ENCODE data around the gene MYO7A. TPM values are rescaled to one million over a fixed set of nuclear protein-coding genes. Genes with fewer than 3 reads are reported as not detected.

Gene MYO7A
- total and polyA plus RNA-seq, 2 donors (not counting 1 experiment from before 2014, with no cell fraction given): 0.03 to 0.07 TPM

DNA sequence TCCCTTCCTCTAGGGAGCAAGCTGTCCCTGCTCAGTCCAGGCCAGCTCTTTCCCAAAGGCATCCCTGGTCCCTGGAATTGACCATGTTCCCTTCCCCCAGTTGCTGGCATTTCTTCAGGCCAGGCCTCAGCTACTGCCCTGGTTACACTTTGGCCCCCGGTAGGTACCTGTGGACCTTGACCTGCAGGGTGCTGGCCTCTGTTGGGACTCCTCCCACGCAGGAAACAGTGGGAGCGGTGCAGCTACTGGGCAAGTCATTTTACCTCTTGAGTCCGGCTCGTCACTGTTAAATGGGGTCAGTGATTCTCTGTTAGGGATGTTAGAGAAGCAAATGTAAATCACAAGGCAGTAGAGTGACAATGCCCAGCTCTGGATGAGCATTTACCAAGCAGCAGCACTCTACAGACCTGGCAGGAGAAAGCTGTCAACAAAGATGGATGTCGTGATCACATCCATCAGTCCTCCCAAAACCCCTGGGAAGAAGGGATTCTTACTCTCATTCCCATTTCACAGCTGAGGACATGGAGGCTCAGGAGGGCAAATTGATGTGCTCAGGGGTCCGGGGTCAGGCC is 16.9 kb downstream of the MYO7A start:
- H3K4me1 Mint-ChIP-seq: peaks cover 7% of the 10 kb centered on the region
- no peaks in the 10 kb centered on the region for H3K36me3 ChIP-seq (replicated peaks in 1 of 2; ENCODE audit: control extremely low read depth in 1 of 2, control insufficient read depth in 1 of 2, extremely low read depth in 1 of 2, insufficient read depth in 2 of 2, low read length in 1 of 2)
- H3K27me3 ChIP-seq (replicated peaks in 1 of 4; ENCODE audit: control extremely low read depth in 1 of 4, control insufficient read depth in 3 of 4, insufficient read depth in 4 of 4, low read length in 3 of 4): peaks cover 0 to 11% (median 3%) of the 10 kb centered on the region in 4 experiments
- peaks cover 14% of the 10 kb centered on the region for H3K27me3 Mint-ChIP-seq
- H3K4me3 Mint-ChIP-seq: no peak overlapping the region
- no peaks in the 10 kb centered on the region for H3K9me3 Mint-ChIP-seq (ENCODE audit: insufficient read depth)
- H3K9me3 ChIP-seq (ENCODE audit: control extremely low read depth in 1 of 3, control insufficient read depth in 2 of 3, insufficient read depth in 1 of 3, low read length in 2 of 3): no peaks in the 10 kb centered on the region
- intact Hi-C loops (cut with micrococcal nuclease): no loop called here
- no peak overlapping the region for H2AFZ ChIP-seq (ENCODE audit: insufficient read depth, low read depth, low read length, poor library complexity, severe bottlenecking)
- H3K9ac ChIP-seq (ENCODE audit: low read length): no peak overlapping the region
- peaks cover 0 to 9% of the 10 kb centered on the region in 2 donors for H3K4me1 ChIP-seq (ENCODE audit: control insufficient read depth in 2 of 2, insufficient read depth in 2 of 2, low read length in 2 of 2)
- TF ChIP-seq EZH2 (IDR thresholded peaks at IDR 0.05; ENCODE audit: borderline replicate concordance, insufficient read depth, low read depth, low read length, poor library complexity, severe bottlenecking): no peak
- no peak for TF ChIP-seq CTCF (IDR thresholded peaks at IDR 0.05)
- H3K79me2 ChIP-seq (ENCODE audit: control insufficient read depth, insufficient read depth, low read length): no peaks in the 10 kb centered on the region
- ChIA-PET CTCF (interaction anchor here (1.0 kb wide), 1 partner anchor 18 kb away, joined by 3 read pairs; no protein-coding TSS in a partner anchor), POLR2A (no interaction called here)
- ATAC-seq (ENCODE audit: low read depth): no peak
- no peak for DNase-seq
- no peaks in the 10 kb centered on the region for H4K20me1 ChIP-seq (ENCODE audit: control insufficient read depth, insufficient read depth, low read length, poor library complexity, severe bottlenecking)
- 96% methylated on average over 6 of the region's 7 CpGs for WGBS (ENCODE audit: insufficient coverage)
- no peak overlapping the region for H3K27ac ChIP-seq (ENCODE audit: low read length in 2 of 2)
- H3K4me3 ChIP-seq (ENCODE audit: control extremely low read depth in 1 of 5, extremely low read depth in 1 of 5, insufficient read depth in 1 of 5, low read depth in 2 of 5, low read length in 4 of 5): no peak overlapping the region
- H3K27ac Mint-ChIP-seq: no peak overlapping the region
- H3K4me2 ChIP-seq (replicated peaks; ENCODE audit: low read depth, low read length, poor library complexity, severe bottlenecking): no peak overlapping the region

DNA sequence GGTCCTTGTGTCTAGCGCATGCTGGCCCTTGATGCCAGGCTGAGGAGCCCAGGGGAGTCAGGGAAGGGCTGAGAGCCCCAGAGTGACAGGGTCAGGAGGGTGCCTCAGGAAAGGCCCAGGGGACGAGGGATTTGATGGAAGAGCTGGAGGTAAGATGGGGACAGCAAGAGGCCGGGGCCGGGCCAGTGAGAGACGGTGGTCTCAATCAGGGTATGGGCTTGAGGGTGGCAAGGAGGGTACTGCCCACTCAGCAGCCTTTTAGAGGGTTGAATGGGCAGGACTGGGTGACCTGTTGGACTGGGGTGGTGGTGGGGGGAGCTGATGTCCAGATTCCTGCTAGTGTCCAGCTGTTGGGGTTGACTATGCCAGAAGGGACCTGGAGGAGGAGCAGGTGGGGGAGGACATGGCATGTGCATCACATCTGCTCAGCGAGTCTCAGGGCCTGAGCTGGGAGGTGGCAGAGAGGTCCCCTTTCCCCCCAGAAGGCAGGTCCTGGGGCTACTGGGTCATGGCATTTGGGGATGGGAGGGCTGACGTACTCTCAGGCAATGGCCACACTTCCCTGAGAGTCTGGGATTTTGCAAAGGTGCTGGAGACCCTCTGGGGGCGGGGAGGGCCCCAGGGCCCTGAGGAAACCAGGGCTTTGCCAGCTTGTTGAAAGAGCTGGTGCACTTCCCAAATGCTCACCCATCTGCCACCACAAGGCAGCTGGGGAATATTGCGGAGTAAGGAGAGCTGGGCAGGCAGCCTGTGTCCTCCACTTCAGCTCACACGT is 18.4 kb downstream of the MYO7A start:
- no peak overlapping the region for H3K9ac ChIP-seq (ENCODE audit: low read length)
- H3K4me2 ChIP-seq (replicated peaks; ENCODE audit: low read depth, low read length, poor library complexity, severe bottlenecking): no peak overlapping the region
- H3K9me3 ChIP-seq (ENCODE audit: control extremely low read depth in 1 of 3, control insufficient read depth in 2 of 3, insufficient read depth in 1 of 3, low read length in 2 of 3): no peaks in the 10 kb centered on the region
- H3K79me2 ChIP-seq (ENCODE audit: control insufficient read depth, insufficient read depth, low read length): no peaks in the 10 kb centered on the region
- no peaks in the 10 kb centered on the region for H3K36me3 ChIP-seq (replicated peaks in 1 of 2; ENCODE audit: control extremely low read depth in 1 of 2, control insufficient read depth in 1 of 2, extremely low read depth in 1 of 2, insufficient read depth in 2 of 2, low read length in 1 of 2)
- Mint-ChIP-seq H3K4me1 (peaks cover 7% of the 10 kb centered on the region), H3K4me3 (no peak overlapping the region), H3K27ac (no peak overlapping the region), H3K9me3 (ENCODE audit: insufficient read depth) (no peaks in the 10 kb centered on the region), H3K27me3 (peaks cover 12% of the 10 kb centered on the region)
- H3K27me3 ChIP-seq (replicated peaks in 1 of 4; ENCODE audit: control extremely low read depth in 1 of 4, control insufficient read depth in 3 of 4, insufficient read depth in 4 of 4, low read length in 3 of 4): peaks cover 0 to 11% (median 3%) of the 10 kb centered on the region in 4 experiments
- H3K27ac ChIP-seq (ENCODE audit: low read length in 2 of 2): no peak overlapping the region
- 94% methylated on average over 9 of the region's 10 CpGs for WGBS (ENCODE audit: insufficient coverage)
- CTCF ChIA-PET: interaction anchor here (0.9 to 3.4 kb wide), 2 partner anchors 20 to 55 kb away, joined by 3 to 14 read pairs; partner anchors contain the start of gene MYO7A
- ATAC-seq (ENCODE audit: low read depth) (no peak), DNase-seq (no peak)
- H4K20me1 ChIP-seq (ENCODE audit: control insufficient read depth, insufficient read depth, low read length, poor library complexity, severe bottlenecking): no peaks in the 10 kb centered on the region
- intact Hi-C loops (cut with micrococcal nuclease): no loop called here
- H2AFZ ChIP-seq (ENCODE audit: insufficient read depth, low read depth, low read length, poor library complexity, severe bottlenecking): no peak overlapping the region
- no peak overlapping the region for H3K4me3 ChIP-seq (ENCODE audit: control extremely low read depth in 1 of 5, extremely low read depth in 1 of 5, insufficient read depth in 1 of 5, low read depth in 2 of 5, low read length in 4 of 5)
- TF ChIP-seq EZH2 (IDR thresholded peaks at IDR 0.05; ENCODE audit: borderline replicate concordance, insufficient read depth, low read depth, low read length, poor library complexity, severe bottlenecking) (no peak), CTCF (IDR thresholded peaks at IDR 0.05) (no peak)
- peaks cover 0 to 9% of the 10 kb centered on the region in 2 donors for H3K4me1 ChIP-seq (ENCODE audit: control insufficient read depth in 2 of 2, insufficient read depth in 2 of 2, low read length in 2 of 2)
- POLR2A ChIA-PET: no interaction called here
